ENCODE measurements around the gene CLSTN2.

DNA sequence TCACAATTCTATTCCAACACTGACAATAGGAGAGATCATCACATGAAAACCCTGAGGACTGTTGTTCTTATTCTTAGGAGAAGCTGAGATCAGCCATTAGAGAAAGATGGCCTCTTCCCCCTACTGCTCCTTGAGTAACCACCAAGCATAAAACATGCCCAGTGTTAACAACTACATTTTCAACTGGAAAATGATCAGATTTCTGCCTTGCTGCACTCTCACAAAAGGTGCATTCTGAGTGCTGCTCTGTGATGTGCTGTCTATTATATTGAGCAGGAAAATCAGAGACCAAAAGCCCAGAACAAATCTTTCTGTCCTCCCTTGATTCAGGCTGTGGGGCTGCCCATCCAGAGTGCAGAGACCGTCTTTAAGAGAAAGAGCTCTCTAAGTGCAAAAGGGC lies 438.2 kb downstream of the CLSTN2 start:
- TF ChIP-seq FOXM1 (IDR thresholded peaks at IDR 0.05; ENCODE audit: borderline replicate concordance) (no peak), BHLHE40 (IDR thresholded peaks at IDR 0.05; ENCODE audit: borderline replicate concordance) (no peak), ZNF384 (IDR thresholded peaks at IDR 0.05) (no peak), FOXK2 (IDR thresholded peaks at IDR 0.05) (no peak), ELF4 (IDR thresholded peaks at IDR 0.05) (no peak), SUZ12 (IDR thresholded peaks at IDR 0.05) (no peak), L3MBTL2 (conservative IDR thresholded peaks at IDR 0.05) (no peak), LEF1 (IDR thresholded peaks at IDR 0.05; ENCODE audit: borderline replicate concordance) (no peak), SP1 (IDR thresholded peaks at IDR 0.05) (no peak), HDGF (IDR thresholded peaks at IDR 0.05; ENCODE audit: borderline replicate concordance) (no peak), TARDBP (IDR thresholded peaks at IDR 0.05) (no peak), CTBP1 (IDR thresholded peaks at IDR 0.05; ENCODE audit: borderline replicate concordance) (no peak), FOXA1 (IDR thresholded peaks at IDR 0.05) (no peak)
- TF ChIP-seq, protein P1, sequence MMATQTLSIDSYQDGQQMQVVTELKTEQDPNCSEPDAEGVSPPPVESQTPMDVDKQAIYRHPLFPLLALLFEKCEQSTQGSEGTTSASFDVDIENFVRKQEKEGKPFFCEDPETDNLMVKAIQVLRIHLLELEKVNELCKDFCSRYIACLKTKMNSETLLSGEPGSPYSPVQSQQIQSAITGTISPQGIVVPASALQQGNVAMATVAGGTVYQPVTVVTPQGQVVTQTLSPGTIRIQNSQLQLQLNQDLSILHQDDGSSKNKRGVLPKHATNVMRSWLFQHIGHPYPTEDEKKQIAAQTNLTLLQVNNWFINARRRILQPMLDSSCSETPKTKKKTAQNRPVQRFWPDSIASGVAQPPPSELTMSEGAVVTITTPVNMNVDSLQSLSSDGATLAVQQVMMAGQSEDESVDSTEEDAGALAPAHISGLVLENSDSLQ (IDR thresholded peaks at IDR 0.05), result no peak

All from HEK293T (cell line).